Testis (tissue), 2 donors: ENCODE results near the gene IFT52.

Experiments
- POLR2A ChIP-seq: fragments of 450-650 bp; IDR thresholded peaks from one replicate; pipeline ENCODE4 v1.6.1; 2017; ENCODE audit warnings: antibody characterized with exemption, mild to moderate bottlenecking, moderate library complexity
- TF ChIP-seq, protein P1 (sequence below), 3 experiments: fragments of 450-650 bp in 2 of 3; fragments of 200-600 bp in 1 of 3; sonication (generic) in 1 of 3; IDR thresholded peaks; one replicate each; pipeline ENCODE4 v1.5.1; 2016 to 2019; ENCODE audit warnings: antibody characterized with exemption in 3 of 3, mild to moderate bottlenecking in 2 of 3, moderate library complexity in 1 of 3

DNA sequence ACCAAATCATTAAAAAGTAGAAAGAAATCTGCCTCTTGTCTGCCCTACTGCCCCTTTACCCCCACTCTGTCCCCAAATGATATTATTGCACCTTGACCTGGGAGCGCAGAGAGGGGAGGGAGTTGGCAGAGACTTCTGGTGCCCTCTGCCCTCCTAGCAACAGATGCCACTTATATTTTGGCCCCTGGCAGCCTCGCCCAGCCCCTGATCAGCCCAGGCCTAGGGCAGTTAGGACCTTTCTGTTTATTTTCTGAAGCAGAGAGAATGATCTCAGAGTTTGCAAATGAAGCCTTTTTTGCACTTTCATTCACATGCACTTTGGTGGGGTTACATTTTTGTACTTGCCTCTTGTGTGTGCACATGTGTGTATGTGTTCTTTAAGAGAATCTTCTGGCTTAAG lies 40.3 kb upstream of the IFT52 start:
- TF ChIP-seq, protein P1, sequence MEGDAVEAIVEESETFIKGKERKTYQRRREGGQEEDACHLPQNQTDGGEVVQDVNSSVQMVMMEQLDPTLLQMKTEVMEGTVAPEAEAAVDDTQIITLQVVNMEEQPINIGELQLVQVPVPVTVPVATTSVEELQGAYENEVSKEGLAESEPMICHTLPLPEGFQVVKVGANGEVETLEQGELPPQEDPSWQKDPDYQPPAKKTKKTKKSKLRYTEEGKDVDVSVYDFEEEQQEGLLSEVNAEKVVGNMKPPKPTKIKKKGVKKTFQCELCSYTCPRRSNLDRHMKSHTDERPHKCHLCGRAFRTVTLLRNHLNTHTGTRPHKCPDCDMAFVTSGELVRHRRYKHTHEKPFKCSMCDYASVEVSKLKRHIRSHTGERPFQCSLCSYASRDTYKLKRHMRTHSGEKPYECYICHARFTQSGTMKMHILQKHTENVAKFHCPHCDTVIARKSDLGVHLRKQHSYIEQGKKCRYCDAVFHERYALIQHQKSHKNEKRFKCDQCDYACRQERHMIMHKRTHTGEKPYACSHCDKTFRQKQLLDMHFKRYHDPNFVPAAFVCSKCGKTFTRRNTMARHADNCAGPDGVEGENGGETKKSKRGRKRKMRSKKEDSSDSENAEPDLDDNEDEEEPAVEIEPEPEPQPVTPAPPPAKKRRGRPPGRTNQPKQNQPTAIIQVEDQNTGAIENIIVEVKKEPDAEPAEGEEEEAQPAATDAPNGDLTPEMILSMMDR (IDR thresholded peaks at IDR 0.05), result no peak
- TF ChIP-seq POLR2A, result no peak
